Measurements from ENCODE around the gene ZMYM1. TPM values are rescaled to one million over a fixed set of nuclear protein-coding genes. Genes with fewer than 3 reads are reported as not detected.

Gene ZMYM1
- total and polyA plus RNA-seq, 2 of the 8 experiments (the other 6 are each of a cell fraction or from before 2014, with no cell fraction given) = 10.0 to 41.3 TPM

- Histone ChIP-seq H2BK15ac (ENCODE audit: low read length) (no peak overlapping the region), H3K27ac (ENCODE audit: low read depth, low read length) (no peak overlapping the region), H3K36me3 (ENCODE audit: control insufficient read depth in 2 of 4, insufficient read depth in 4 of 4, low read length in 3 of 4) (no peaks in the 10 kb centered on the region), H2BK5ac (ENCODE audit: low read depth, low read length) (no peak overlapping the region), H2BK120ac (replicated peaks; ENCODE audit: low read depth, low read length) (no peak overlapping the region), H3K4me1 (replicated peaks in 1 of 4; ENCODE audit: control insufficient read depth in 3 of 4, insufficient read depth in 4 of 4, low read length in 3 of 4) (no peaks in the 10 kb centered on the region; a peak in 1 of 7 replicates), H4K5ac (ENCODE audit: insufficient read length, low read depth, low read length) (no peak overlapping the region), H3K4me3 (ENCODE audit: extremely low read depth in 1 of 4, insufficient read depth in 2 of 4, low read depth in 3 of 4, low read length in 4 of 4) (no peak overlapping the region), H3K79me2 (ENCODE audit: control insufficient read depth in 1 of 2, insufficient read depth in 2 of 2, low read length in 2 of 2) (no peaks in the 10 kb centered on the region), H4K20me1 (replicated peaks in 1 of 2; ENCODE audit: control insufficient read depth in 1 of 2, insufficient read depth in 2 of 2, low read length in 2 of 2) (no peaks in the 10 kb centered on the region), H3K56ac (replicated peaks; ENCODE audit: insufficient read length, low read depth, low read length) (no peak overlapping the region), H3K27me3 (replicated peaks in 1 of 4; ENCODE audit: control insufficient read depth in 3 of 4, extremely low read depth in 1 of 4, insufficient read depth in 3 of 4, low read length in 3 of 4) (no peaks in the 10 kb centered on the region; a peak in 1 of 7 replicates), H3K9ac (replicated peaks in 1 of 4; ENCODE audit: extremely low read depth in 1 of 4, low read depth in 3 of 4, low read length in 3 of 4) (no peak overlapping the region), H3K4ac (replicated peaks; ENCODE audit: insufficient read length, low read depth, low read length) (no peak overlapping the region), H3K9me3 (ENCODE audit: insufficient read depth in 2 of 2, low read depth in 1 of 2, low read length in 1 of 2) (peaks cover 6% of the 10 kb centered on the region in 2 experiments; a peak in 2 of 4 replicates), H2AK5ac (ENCODE audit: low read depth, low read length) (no peak overlapping the region), H4K8ac (ENCODE audit: extremely low read depth, insufficient read depth, low read length) (no peak overlapping the region), H3K79me1 (ENCODE audit: low read depth, low read length) (no peaks in the 10 kb centered on the region), H3K23ac (ENCODE audit: insufficient read length) (no peak overlapping the region), H3K23me2 (ENCODE audit: low read depth, low read length) (no peaks in the 10 kb centered on the region), H2BK20ac (ENCODE audit: low read length) (no peak overlapping the region), H2AFZ (ENCODE audit: low read length) (no peak overlapping the region), H3K14ac (ENCODE audit: insufficient read length) (no peak overlapping the region), H4K91ac (replicated peaks; ENCODE audit: insufficient read length, low read length) (no peak overlapping the region), H2BK12ac (ENCODE audit: low read depth, low read length) (no peak overlapping the region), H3K18ac (ENCODE audit: extremely low read depth, low read length) (no peak overlapping the region), H3K4me2 (ENCODE audit: insufficient read depth in 1 of 2, low read depth in 2 of 2, low read length in 2 of 2) (no peak overlapping the region)
- ChIA-PET POLR2A (ENCODE audit: partially characterized antibody) (no interaction called here), CTCF (ENCODE audit: partially characterized antibody) (no interaction called here)
- DNase-seq (ENCODE audit: low read depth in 1 of 2, low spot score in 2 of 2) (no peak), FAIRE-seq (no peak)
- 95% methylated on average over 3 of the region's 3 CpGs; no CpG with 5 or more reads in 1 of the 2 experiments for WGBS, 2 experiments (ENCODE audit: extremely low coverage in 1 of 2, insufficient coverage in 1 of 2, insufficient read length in 1 of 2, insufficient replicate concordance in 2 of 2, low coverage in 1 of 2, low lambda C conversion rate in 2 of 2, missing lambda C conversion rate in 1 of 2)
- TF ChIP-seq SUZ12 (IDR thresholded peaks at IDR 0.05; ENCODE audit: low read length) = no peak
- no peak for TF ChIP-seq E2F6 (IDR thresholded peaks at IDR 0.05)
- no peak for TF ChIP-seq CBX8 (IDR thresholded peaks at IDR 0.05; ENCODE audit: borderline replicate concordance, low read depth, low read length)
Measured at GRCh38 chr1:35053433-35053832, 25.8 kb upstream of the ZMYM1 start.
